Osteoblast (primary cell): ENCODE measurements around the gene PAFAH2. TPM values are rescaled to one million over a fixed set of nuclear protein-coding genes. Genes with fewer than 3 reads are reported as not detected.

Experiments used
- DNase-seq: peaks from one replicate; pipeline ENCODE4 v3.0.0; 2011; ENCODE audit warnings: low spot score, mixed read lengths; ENCODE audit not compliant: insufficient read length; ENCODE audit errors: missing footprints
- H2AFZ ChIP-seq: 2 replicates; pipeline ENCODE4 v1.6.0; 2011; ENCODE audit warnings: mild to moderate bottlenecking, low read length
- H3K27ac ChIP-seq: 2 replicates; pipeline ENCODE4 v1.5.1; 2011; ENCODE audit warnings: mild to moderate bottlenecking, low read depth, low read length, moderate library complexity
- H3K27me3 ChIP-seq: 2 replicates; pipeline ENCODE4 v1.6.0; 2012; ENCODE audit warnings: mild to moderate bottlenecking, control low read depth, inconsistent platforms, low read length, moderate library complexity; ENCODE audit not compliant: insufficient read depth
- H3K36me3 ChIP-seq: 2 replicates; pipeline ENCODE4 v1.5.1; 2011; ENCODE audit warnings: mild to moderate bottlenecking, low read length, control low read depth, moderate library complexity; ENCODE audit not compliant: insufficient read depth
- H3K4me1 ChIP-seq: 2 replicates; pipeline ENCODE4 v1.5.1; 2011; ENCODE audit warnings: mild to moderate bottlenecking, low read length, control low read depth, moderate library complexity; ENCODE audit not compliant: insufficient read depth
- H3K4me2 ChIP-seq: 2 replicates; pipeline ENCODE4 v1.6.0; 2011; ENCODE audit warnings: mild to moderate bottlenecking, low read length; ENCODE audit not compliant: insufficient read depth
- H3K4me3 ChIP-seq: fragments of 200-600 bp; sonication (generic); 3 replicates; pipeline ENCODE4 v1.5.1; 2012; ENCODE audit warnings: mild to moderate bottlenecking, low read length, inconsistent platforms; ENCODE audit not compliant: insufficient read depth
- H3K79me2 ChIP-seq: 2 replicates; pipeline ENCODE4 v1.6.0; 2012; ENCODE audit warnings: mild to moderate bottlenecking, low read length, control low read depth, inconsistent platforms; ENCODE audit not compliant: insufficient read depth
- H3K9me3 ChIP-seq: 2 replicates; pipeline ENCODE4 v1.5.1; 2011; ENCODE audit warnings: low read depth, low read length, control low read depth
- H4K20me1 ChIP-seq: 2 replicates; pipeline ENCODE4 v1.6.0; 2012; ENCODE audit warnings: mild to moderate bottlenecking, low read length, control low read depth; ENCODE audit not compliant: insufficient read depth
- CTCF ChIP-seq: IDR thresholded peaks from 2 replicates; pipeline ENCODE4 v1.5.1; 2011; ENCODE audit warnings: mild to moderate bottlenecking, low read depth, low read length, moderate library complexity; ENCODE audit errors: extremely low read depth
- total RNA-seq: library from RNA; depleted of rRNA; stranded (reverse); fragments of >200 nt; gene quantifications from 2 replicates; pipeline ENCODE4 v1.2.3, GENCODE V29; 2012

PAFAH2 gene
- total RNA-seq, 1 donor, result 6.9 TPM

- no peak for TF ChIP-seq CTCF
- Histone ChIP-seq H4K20me1 (no peaks in the 10 kb centered on the region), H3K4me1 (peaks cover 10% of the 10 kb centered on the region), H2AFZ (no peak overlapping the region), H3K4me2 (no peak overlapping the region), H3K27me3 (no peaks in the 10 kb centered on the region), H3K36me3 (peaks cover 19% of the 10 kb centered on the region), H3K27ac (no peak overlapping the region), H3K79me2 (no peaks in the 10 kb centered on the region), H3K9me3 (no peaks in the 10 kb centered on the region), H3K4me3 (no peak overlapping the region)
- DNase-seq, result no peak
These were observed 38.3 kb downstream of the PAFAH2 start for GRCh38 chr1:25959611-25960010.

DNA sequence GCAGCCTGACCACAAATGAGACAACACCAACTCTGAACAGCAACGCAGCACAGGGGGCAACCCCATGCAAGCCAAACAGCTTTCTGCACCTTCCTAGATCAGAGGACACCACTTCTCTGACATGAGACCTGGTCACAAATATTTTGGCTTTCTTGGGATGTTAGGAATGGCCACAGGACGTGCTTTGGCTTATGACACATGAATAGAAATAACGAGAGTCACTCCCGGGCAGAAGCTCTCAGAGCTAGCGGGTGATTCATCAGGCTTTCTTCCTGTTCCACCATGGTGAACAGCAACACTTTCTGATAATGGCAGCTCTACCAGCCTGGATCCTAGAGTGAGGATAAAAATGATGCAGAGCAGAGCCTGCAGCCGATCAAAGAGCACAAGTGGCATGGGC, 39.4 kb downstream of the PAFAH2 start:
- H3K27me3 ChIP-seq, result no peaks in the 10 kb centered on the region
- H3K27ac ChIP-seq, result peak overlapping the region; percentile 43
- no peaks in the 10 kb centered on the region for H4K20me1 ChIP-seq
- peak overlapping the region; percentile 30 for H3K4me3 ChIP-seq
- H3K9me3 ChIP-seq, result no peaks in the 10 kb centered on the region
- peak overlapping the region; percentile 58 for H2AFZ ChIP-seq
- DNase-seq, result peak; percentile 95
- H3K4me1 ChIP-seq, result peaks cover 10% of the 10 kb centered on the region
- peak overlapping the region; percentile 56 for H3K4me2 ChIP-seq
- TF ChIP-seq CTCF, result no peak
- H3K36me3 ChIP-seq, result peaks cover 15% of the 10 kb centered on the region
- no peaks in the 10 kb centered on the region for H3K79me2 ChIP-seq

- DNase-seq, result no peak
- peaks cover 16% of the 10 kb centered on the region for H3K4me1 ChIP-seq
- no peaks in the 10 kb centered on the region for H3K79me2 ChIP-seq
- no peak overlapping the region for H3K4me2 ChIP-seq
- H3K4me3 ChIP-seq, result no peak overlapping the region
- no peak for TF ChIP-seq CTCF
- H2AFZ ChIP-seq, result no peak overlapping the region
- H3K36me3 ChIP-seq, result no peaks in the 10 kb centered on the region
- H3K27me3 ChIP-seq, result no peaks in the 10 kb centered on the region
- no peaks in the 10 kb centered on the region for H3K9me3 ChIP-seq
- no peaks in the 10 kb centered on the region for H4K20me1 ChIP-seq
- no peak overlapping the region for H3K27ac ChIP-seq
These were observed 42.3 kb downstream of the PAFAH2 start for GRCh38 chr1:25955553-25955952.

- no peaks in the 10 kb centered on the region for H3K79me2 ChIP-seq
- H3K9me3 ChIP-seq, result no peaks in the 10 kb centered on the region
- H4K20me1 ChIP-seq, result no peaks in the 10 kb centered on the region
- no peak overlapping the region for H3K27ac ChIP-seq
- no peaks in the 10 kb centered on the region for H3K36me3 ChIP-seq
- H3K27me3 ChIP-seq, result no peaks in the 10 kb centered on the region
- H2AFZ ChIP-seq, result no peak overlapping the region
- peaks cover 16% of the 10 kb centered on the region for H3K4me1 ChIP-seq
- no peak for DNase-seq
- no peak overlapping the region for H3K4me2 ChIP-seq
- no peak overlapping the region for H3K4me3 ChIP-seq
- TF ChIP-seq CTCF, result no peak
These were observed 43.5 kb downstream of the PAFAH2 start for GRCh38 chr1:25954282-25954938.
